Lower lobe of right lung (tissue), 2 donors: ENCODE data around the gene PPM1D. TPM values are rescaled to one million over a fixed set of nuclear protein-coding genes. Genes with fewer than 3 reads are reported as not detected.
A peak's percentile ranks its signal among the peaks of the same experiment; 100 is the strongest.
"Not testable (repeated sequence)": the region's sequence is repeated elsewhere in the genome, so short reads cannot be mapped to it uniquely, and the experiment has no call there.

Experiments used
- ATAC-seq, 2 donors: fragments of 200-7000 bp; cut with Tn5 transposase; one replicate each; pipeline ENCODE4 v1.9.1; 2020 to 2022; ENCODE audit warnings: mild to moderate bottlenecking in 2 of 2, moderate library complexity in 2 of 2
- DNase-seq: peaks from one replicate; pipeline ENCODE4 v3.0.0-alpha.2; 2020
- H3K27ac ChIP-seq: fragments of 200-600 bp; one replicate; pipeline ENCODE4 v1.8.0; 2022
- H3K27me3 ChIP-seq: fragments of 200-600 bp; one replicate; pipeline ENCODE4 v1.8.0; 2022; ENCODE audit warnings: low read depth
- H3K36me3 ChIP-seq: fragments of 200-600 bp; one replicate; pipeline ENCODE4 v1.8.0; 2022; ENCODE audit warnings: mild to moderate bottlenecking
- H3K4me1 ChIP-seq: fragments of 200-600 bp; one replicate; pipeline ENCODE4 v1.8.0; 2022
- H3K4me3 ChIP-seq: fragments of 200-600 bp; one replicate; pipeline ENCODE4 v1.8.0; 2022; ENCODE audit warnings: mild to moderate bottlenecking
- H3K9me3 ChIP-seq: fragments of 200-600 bp; one replicate; pipeline ENCODE4 v1.8.0; 2022
- intact Hi-C: fragments of 100-400 bp; cut with DNase I; formaldehyde crosslinking; loops from one replicate; pipeline ENCODE4 v1.11.0; 2022
- total RNA-seq: library from RNA; stranded (reverse); fragmentation: NEBNext Ultra II Directional; extraction: Animal tissue kit (Norgen Biotek cat#: 25700); gene quantifications from one replicate; pipeline ENCODE4 v1.2.1, GENCODE V29; 2021
- TF ChIP-seq, protein P1 (sequence below): fragments of 200-600 bp; IDR thresholded peaks from one replicate; pipeline ENCODE4 v1.8.0; 2022; ENCODE audit warnings: antibody characterized with exemption, mild to moderate bottlenecking
- donor health status: DM: no; HTN: yes; CAD: no; lungs with severe emphysema.

Gene PPM1D
- total RNA-seq, 1 donor from 2014 or later, result 21.3 TPM

- Histone ChIP-seq H3K4me1 (peaks cover 51% of the 10 kb centered on the region), H3K36me3 (no peaks in the 10 kb centered on the region)
- ATAC-seq, result no peak
Observed at GRCh38 chr17:60601447-60602384, 1.7 kb downstream of the PPM1D start.

DNA sequence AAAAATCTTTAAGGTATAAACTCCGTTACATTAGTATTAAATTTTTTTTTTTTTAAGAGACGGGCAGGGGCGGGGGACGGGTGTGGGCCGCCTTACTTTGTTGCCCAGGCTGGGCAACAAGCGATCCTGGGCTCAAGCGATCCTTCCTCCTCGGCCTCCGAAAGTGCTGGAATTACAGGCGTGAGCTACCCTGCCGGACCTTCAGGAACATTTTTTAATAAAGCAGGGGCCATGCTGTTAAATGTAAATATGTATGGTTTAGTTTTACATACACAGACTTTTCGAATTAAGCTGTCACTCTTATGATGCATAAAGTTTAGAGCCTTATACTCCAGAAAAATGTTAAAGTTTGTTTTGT, 2.4 kb downstream of the PPM1D start:
- no peak for ATAC-seq
- H3K27ac ChIP-seq, result no peak overlapping the region
- TF ChIP-seq, protein P1, sequence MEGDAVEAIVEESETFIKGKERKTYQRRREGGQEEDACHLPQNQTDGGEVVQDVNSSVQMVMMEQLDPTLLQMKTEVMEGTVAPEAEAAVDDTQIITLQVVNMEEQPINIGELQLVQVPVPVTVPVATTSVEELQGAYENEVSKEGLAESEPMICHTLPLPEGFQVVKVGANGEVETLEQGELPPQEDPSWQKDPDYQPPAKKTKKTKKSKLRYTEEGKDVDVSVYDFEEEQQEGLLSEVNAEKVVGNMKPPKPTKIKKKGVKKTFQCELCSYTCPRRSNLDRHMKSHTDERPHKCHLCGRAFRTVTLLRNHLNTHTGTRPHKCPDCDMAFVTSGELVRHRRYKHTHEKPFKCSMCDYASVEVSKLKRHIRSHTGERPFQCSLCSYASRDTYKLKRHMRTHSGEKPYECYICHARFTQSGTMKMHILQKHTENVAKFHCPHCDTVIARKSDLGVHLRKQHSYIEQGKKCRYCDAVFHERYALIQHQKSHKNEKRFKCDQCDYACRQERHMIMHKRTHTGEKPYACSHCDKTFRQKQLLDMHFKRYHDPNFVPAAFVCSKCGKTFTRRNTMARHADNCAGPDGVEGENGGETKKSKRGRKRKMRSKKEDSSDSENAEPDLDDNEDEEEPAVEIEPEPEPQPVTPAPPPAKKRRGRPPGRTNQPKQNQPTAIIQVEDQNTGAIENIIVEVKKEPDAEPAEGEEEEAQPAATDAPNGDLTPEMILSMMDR, result no peak
- H3K9me3 ChIP-seq, result no peaks in the 10 kb centered on the region
- H3K36me3 ChIP-seq, result no peaks in the 10 kb centered on the region
- no peaks in the 10 kb centered on the region for H3K27me3 ChIP-seq
- peaks cover 55% of the 10 kb centered on the region for H3K4me1 ChIP-seq
- intact Hi-C loops, result no loop called here
- H3K4me3 ChIP-seq, result peak overlapping the region; percentile 95
- no peak for DNase-seq

More at GRCh38 chr17:60601447-60602384, 1.7 kb downstream of the PPM1D start:
- no peaks in the 10 kb centered on the region for H3K9me3 ChIP-seq
- peak overlapping the region; percentile 97 for H3K27ac ChIP-seq
- H3K4me3 ChIP-seq, result peak overlapping the region; percentile 95
- no peaks in the 10 kb centered on the region for H3K27me3 ChIP-seq
- TF ChIP-seq, protein P1, result no peak
- intact Hi-C loops, result no loop called here
- no peak for DNase-seq

GRCh38 chr17:60602871-60603270, 2.9 kb downstream of the PPM1D start:
- H3K36me3 ChIP-seq, result no peaks in the 10 kb centered on the region
- intact Hi-C loops, result no loop called here
- peaks cover 54% of the 10 kb centered on the region for H3K4me1 ChIP-seq
- no peaks in the 10 kb centered on the region for H3K27me3 ChIP-seq
- no peaks in the 10 kb centered on the region for H3K9me3 ChIP-seq
- no peak overlapping the region for H3K27ac ChIP-seq
- ATAC-seq (no peak), DNase-seq (no peak)
- H3K4me3 ChIP-seq, result peak overlapping the region; percentile 95
- TF ChIP-seq, protein P1, result no peak

- Histone ChIP-seq H3K4me1 (peaks cover 51% of the 10 kb centered on the region), H3K4me3 (peak overlapping the region; percentile 95)
- H3K27ac ChIP-seq, H3K36me3 ChIP-seq, DNase-seq, H3K27me3 ChIP-seq, H3K9me3 ChIP-seq, ATAC-seq, intact Hi-C loops: not testable (repeated sequence)
Observed at GRCh38 chr17:60603477-60603876, 3.5 kb downstream of the PPM1D start.

GRCh38 chr17:60604686-60605334, 4.8 kb downstream of the PPM1D start:
- Histone ChIP-seq H3K36me3 (no peaks in the 10 kb centered on the region), H3K4me1 (peaks cover 43% of the 10 kb centered on the region), H3K4me3 (no peak overlapping the region), H3K9me3 (no peaks in the 10 kb centered on the region), H3K27ac (no peak overlapping the region), H3K27me3 (no peaks in the 10 kb centered on the region)
- ATAC-seq, result no peak
- intact Hi-C loops, result no loop called here
- TF ChIP-seq, protein P1, result no peak
- no peak for DNase-seq

DNA sequence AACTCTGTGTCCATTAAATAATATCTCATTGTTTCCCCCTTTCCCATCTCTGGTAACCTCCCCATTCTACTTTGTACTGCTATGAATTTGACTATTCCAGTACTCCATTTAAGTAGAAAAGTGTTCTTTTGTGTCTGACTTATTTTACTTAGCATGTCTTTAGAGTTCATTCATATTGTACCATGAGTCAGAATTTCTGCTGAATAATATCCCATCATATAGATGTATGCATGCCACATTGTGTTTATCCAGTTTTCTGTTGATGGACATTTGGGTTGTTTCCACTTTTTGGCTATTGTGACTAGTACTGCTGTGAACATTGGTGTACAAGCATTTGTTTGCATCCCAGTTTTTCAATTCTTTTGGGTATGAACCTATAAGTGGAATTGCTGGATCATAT, 6.0 kb downstream of the PPM1D start:
- no peaks in the 10 kb centered on the region for H3K27me3 ChIP-seq
- peaks cover 55% of the 10 kb centered on the region for H3K4me1 ChIP-seq
- DNase-seq (no peak), ATAC-seq (no peak)
- H3K9me3 ChIP-seq, result no peaks in the 10 kb centered on the region
- H3K36me3 ChIP-seq, result no peaks in the 10 kb centered on the region
- intact Hi-C loops, result no loop called here
- TF ChIP-seq, protein P1, result no peak
- no peak overlapping the region for H3K4me3 ChIP-seq
- H3K27ac ChIP-seq, result no peak overlapping the region
